Measurements from ENCODE around the gene C9.
"Not testable (repeated sequence)": the region's sequence is repeated elsewhere in the genome, so short reads cannot be mapped to it uniquely, and the experiment has no call there.

Gene C9

DNA sequence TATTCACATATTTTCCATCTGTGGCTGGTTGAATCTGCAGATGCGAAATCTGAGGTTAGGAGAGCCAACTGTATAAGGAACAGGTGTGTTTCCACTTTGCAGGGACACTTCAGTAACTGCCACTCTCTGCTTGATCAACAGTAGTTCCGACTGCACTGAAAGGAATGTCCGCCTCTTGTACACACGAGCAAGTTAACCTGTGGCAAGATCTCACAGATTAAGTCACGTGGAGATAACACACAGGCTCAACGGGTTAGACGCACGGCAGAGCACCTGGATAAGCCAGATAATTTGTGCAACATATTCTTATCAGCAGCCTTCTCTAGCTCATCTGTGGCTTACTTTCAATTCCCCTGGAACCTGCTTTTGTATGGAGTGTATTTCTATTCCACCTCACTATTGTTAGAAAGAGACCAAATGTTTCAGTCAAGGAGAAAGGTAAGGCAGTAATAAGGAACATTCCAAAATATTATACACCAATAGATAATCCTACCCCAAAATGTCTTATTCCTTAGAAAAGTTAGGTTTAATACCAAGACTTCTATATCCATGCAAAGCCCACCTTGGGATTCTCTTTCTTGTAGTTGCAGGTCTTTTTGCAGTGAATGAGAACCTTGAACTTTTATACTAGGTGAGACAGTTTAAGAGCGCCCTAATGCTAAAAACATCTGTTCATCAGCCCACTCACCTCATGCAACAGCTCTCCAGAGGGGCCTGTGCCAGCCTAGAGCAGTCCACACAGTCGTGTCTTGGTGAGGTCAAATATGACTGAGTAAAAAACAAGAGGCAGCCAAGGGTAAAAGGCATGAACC lies 6.5 kb upstream of the C9 start:
- DNase-seq = no peak

DNA sequence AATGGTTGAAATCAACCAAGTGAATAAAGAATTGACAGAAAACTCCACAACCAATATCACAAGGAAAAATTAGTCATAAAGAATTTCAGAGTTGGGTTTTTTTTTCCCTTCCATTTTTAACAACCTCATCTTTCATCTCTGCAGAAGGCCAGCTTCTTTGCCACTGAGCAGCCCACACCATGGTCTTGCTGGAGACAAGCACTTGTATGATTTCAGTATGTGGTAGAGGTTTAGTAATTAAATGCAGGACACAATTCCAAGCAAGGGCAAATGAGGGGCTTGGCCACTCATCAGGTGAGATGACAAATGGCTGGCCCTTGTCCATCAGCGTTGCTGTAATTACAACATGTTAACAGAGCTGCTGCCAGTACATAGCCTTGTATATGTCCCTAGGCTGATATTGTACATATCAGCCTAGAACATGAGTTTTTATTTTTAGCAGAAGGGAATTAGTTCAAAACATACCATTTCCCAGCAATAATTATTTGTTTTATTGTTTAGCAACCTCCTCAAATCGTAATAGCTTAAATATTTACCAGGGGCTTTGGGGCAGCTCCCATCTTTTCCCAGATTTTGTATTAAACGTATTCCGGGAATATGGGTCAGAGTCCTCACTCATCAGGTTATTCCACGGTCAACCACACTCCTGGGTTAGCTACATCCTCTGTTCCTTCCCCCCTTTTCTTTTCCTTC lies 5.0 kb upstream of the C9 start:
- no peak for DNase-seq

DNA sequence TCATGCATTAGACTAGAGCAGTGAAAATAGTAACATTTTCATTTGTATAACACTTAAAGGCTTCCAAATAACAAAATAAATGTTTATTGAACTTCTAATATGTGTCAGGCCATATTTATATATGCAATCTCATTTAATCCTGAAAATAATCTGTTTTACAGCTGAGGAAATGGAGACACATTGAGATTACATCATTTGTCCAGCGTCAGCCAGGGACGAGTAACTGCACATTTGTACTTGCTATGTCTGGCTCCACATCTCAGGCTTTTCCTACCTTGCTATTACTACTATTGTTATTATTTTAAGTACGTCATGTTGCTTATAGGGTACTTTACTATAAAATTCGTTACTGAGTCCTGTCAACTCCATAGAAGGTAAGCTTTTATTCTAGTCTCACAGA lies 3.8 kb upstream of the C9 start:
- DNase-seq = no peak

GRCh38 chr5:39367711-39368110 lies 3.4 kb upstream of the C9 start:
- no peak for DNase-seq

DNA sequence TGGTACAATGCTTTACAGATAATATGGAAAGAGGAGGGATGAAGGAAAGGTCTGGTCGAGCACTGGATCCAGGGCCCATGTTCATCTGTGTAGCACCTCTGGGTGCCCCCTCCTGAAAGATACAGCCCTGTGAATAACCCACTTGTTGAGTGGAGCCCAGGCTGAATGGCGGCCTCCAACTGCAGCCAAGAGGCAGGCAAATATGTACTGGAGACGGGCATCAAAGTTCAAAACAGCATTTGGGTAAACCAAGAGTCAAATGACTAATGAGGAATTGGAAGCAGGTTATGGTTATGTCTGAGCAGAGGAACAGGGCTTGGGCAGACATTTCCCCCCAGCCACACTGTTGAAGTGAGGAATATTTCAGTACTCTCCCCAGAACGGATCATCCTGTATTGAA lies 1.1 kb downstream of the C9 start:
- DNase-seq = no peak

- no peak for DNase-seq
Measured at GRCh38 chr5:39362646-39363045, 1.6 kb downstream of the C9 start.

DNA sequence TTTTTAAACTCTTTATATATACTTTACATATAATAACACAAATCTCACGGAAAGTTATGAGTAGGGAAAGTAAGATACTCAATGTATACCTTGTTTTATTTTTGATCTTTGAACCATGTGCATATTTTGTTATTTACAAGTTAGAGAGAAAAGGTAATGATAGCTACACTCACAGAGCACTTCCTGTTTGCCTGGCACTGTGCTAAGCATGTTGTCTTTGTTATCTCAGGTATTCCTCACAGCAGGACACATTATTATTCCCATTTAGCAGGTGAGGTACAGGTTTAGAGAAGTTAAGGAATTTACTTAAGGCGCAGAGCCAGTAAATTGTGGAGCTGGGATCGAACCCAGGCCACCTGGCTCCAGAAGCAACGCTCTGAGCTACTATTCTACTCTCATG lies 3.0 kb downstream of the C9 start:
- DNase-seq = no peak

DNA sequence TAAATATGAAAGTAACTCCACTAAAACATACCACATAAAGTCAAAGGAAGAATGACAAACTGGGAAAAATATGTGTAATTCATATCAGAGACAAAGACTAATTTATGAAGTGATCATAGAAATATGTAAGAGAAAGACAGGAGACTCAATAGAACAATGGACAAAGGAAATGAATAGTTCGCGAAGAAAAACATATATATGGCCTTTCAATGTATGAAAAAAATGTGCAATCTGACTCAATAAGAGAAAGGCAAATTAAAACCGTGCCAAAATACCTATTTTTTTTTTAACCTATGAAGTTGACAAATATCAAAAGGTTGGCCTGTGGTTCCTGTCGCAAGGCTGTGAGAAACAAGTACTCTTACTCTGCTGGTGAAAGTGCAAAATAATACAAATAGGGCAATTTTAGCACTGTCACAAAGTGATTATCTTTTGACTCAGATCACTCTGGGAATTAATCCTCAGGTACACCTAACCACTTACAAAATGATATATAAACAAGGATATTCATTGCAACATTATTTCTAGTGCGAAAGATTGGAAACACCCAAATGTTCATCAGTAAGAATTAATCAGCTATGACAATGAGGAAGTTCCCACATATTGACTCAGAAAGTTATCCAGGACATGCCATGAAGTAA lies 3.7 kb downstream of the C9 start:
- no peak for DNase-seq

DNA sequence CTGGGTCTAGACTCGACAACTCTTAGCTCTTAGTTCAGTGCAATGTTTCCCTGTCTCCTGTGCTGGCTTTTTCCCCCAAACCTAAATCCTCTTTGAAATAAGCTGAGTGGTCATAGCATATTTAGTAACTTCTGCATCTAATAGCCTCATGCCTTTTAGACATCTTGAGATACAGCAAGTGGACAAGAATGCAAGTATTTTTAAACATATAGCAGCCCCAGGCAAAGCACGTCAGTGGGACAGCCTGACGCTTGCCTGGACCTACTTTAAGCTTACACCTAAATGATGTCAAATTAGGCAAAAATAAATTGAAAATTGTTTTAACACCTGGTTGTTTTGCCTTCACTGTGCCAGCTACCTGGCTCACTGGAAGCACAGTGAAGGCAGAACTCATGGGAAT lies 8.0 kb downstream of the C9 start:
- no peak for DNase-seq

DNA sequence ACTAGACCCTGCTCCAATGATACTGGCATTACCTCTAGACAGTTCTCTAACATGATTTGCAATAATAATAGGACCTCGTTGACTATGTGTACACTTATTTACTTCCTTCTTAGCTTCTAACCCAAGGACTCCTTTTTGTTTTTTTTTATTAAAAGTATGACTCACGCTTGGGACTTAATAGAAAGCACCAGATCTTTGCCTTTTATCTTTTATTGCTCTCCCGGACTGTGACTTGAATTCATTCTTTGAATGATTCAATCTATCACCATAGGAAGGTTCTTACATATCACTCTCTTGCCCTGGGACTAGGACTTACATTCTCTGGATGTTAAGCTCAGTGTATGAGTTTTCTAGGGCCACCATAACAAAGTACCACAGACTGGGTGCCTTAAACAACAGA lies 9.0 kb downstream of the C9 start:
- DNase-seq = no peak

DNA sequence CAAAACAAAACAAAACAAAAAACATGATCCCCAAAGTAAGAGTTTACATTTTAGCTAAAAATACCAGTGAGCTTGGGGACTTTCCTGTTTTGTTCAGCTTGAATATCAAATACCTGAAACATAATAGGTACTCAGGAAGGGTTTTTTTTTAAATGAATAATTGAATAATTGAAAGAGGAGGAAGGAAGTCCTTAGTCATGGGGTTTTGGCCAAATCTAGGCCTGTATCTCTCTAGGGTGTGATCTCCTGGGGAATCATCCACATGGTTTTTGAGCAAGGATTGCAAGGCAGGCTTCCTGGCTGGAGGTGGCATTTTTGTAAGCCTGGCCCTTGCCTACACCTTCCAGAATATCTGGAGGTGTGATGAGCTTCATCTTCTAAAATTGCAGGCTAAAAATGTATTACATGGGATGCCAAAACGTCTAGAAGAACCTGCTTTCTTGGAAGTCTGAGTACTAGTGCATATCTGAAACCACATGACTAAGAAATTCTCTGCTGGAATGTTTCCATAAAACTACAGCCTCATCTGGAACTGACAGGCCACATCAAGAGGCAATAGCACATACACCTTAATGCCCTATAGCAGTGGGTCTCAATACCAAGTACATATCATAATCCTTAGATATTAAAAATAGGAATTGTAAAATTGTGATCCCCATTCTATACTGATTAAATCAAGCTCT lies 10.4 kb downstream of the C9 start:
- no peak for DNase-seq

- DNase-seq = no peak
Measured at GRCh38 chr5:39352951-39353350, 11.3 kb downstream of the C9 start.

DNA sequence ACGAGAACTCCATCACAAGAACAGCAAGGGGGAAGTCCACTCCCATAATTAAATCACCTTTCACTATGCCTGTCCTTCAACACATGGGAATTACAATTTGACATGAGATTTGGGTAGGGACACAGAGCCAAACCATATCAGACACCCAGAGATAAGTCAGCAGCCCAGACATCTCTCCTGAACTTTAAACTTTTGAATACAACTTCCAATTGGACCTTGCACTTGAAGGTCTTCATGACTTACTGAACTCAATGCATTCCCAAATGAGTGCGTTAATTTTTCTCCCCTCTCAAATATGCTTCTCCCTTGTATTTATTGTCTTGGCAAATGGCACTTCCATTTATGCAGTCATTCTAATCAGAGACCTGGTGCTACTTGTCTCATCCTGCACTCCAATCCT lies 12.1 kb downstream of the C9 start:
- no peak for DNase-seq

DNA sequence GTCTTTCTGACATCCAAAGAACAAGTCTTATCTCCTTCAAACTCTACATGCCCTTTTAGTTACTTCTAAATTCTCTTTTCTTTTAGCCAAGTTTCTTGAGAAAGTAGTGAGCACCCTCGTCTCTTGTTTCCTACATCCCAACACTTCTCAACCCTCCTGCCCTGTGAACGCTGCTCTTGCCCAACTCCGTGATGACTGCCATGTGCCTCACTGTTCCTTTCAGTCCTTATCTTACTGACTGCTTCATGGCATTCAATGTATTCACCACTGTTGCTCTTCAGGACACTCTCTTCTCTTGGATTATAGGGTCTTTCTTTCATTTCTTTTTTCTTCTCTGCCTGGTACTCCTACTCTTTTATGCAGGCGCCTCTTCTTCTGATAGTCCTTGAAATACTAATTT lies 14.8 kb downstream of the C9 start:
- DNase-seq = no peak

DNA sequence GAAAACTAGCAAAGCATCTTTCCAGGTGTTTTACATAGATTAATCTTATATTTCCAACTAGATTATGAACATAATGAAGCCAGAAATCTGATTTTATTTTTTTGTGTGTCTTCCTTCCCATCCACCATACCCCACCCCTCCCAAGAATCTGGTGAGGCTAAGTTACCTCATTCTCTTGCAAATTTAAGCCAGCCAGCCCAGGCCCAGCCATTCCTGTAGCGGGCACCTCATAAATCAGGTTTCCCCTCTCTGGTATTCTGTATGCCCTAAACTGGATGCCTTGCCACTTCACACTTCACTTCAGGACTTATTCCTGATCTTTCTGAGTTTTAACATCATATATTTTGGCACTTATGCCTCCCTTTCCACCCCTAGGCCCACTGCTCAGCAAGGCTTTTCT lies 21.8 kb downstream of the C9 start:
- DNase-seq = no peak

DNA sequence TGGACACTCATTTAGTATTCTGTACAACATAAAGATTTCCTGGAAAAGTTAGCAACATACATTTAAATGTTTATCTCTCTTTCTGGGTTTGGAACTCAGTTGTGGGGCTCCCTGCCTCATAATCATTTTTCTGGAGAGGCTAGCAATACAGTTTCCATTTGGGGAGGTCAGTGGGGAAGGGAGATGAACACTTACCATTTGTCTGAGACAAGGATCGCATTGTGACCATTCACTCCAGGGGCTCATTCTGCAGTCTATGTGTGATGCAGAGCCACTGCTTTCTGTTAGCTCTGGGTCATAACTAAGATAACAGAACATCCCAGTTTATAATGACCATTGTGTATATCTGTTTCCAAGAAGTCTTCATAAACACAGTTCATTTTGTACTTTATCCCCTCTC lies 22.4 kb downstream of the C9 start:
- no peak for DNase-seq

- no peak for DNase-seq
Measured at GRCh38 chr5:39340506-39340905, 23.8 kb downstream of the C9 start.

DNA sequence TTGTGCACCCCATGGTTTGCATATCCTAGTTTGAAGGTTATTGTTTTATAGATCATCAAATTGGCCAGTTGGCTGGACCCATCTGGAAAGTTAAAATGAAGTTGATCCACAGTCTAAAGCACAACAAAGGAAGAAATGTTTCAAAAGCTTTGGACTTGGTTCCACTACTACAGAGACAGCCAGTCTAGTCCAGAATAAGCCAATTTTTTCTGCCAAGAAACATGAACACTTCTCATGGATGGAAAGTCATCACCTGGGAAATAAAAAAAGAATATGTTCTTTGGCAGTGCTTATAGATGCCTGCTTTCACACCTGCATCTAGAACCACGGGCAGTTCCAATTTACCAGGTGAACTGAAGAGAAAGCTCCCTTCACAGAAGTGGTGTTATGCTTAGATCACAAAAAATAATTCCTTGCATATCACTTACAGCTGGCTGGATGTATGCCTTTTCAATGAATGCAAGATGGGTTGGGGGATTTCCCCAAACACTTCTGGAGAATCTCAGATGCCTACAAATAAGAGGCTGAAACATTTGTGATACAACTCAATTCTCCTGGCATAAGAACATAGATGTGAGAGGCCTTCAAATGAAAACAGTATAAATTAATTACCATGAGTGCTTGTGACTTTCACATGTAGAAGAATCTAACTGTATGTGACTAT lies 26.9 kb downstream of the C9 start:
- no peak for DNase-seq

GRCh38 chr5:39334296-39334695 lies 30.0 kb downstream of the C9 start:
- not testable (repeated sequence) for DNase-seq

DNA sequence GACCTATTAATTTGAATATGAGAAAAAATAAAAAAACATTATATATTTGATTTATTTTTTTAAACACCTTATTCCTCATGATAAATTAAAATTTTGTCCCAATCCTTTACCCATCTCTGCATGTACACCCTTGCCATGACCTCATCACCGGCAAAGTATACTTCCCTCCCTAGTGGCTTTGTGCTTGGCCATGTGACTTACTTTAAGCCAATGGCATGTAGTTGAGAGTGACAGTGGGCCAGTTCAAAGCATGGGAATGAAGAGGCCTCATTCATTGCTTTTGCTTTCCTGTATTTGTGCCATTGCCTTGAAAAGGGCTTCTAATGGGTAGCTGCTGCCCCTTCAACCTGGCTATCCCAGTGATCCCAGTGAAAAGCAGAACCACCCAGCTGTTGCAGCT lies 31.2 kb downstream of the C9 start:
- no peak for DNase-seq

DNA sequence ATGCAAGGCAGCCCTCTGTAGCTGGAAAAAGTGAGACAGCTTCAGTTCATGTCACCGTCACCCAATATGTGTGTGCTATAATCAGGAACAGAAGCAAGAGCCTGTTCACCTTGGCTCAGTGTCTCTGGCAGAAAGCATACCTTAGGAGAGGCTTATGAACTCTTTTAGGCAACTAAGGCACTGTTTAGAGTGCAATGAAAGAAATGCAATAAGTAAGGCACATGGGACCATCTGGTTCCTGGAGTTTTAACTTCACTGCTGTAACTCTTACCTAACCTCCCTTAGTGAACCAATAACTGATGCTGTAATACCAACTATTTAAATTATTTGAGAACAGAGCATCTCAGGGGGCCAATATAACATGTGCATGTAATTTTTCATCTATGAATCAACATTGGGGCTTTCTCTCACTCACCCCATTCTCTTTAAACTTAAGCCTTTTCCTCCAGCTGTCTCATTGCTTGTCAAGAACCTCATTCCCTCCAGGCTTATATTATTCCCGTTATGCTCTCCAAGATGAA lies 32.4 kb downstream of the C9 start:
- no peak for DNase-seq

- no peak for DNase-seq
Measured at GRCh38 chr5:39328731-39329130, 35.6 kb downstream of the C9 start.

DNA sequence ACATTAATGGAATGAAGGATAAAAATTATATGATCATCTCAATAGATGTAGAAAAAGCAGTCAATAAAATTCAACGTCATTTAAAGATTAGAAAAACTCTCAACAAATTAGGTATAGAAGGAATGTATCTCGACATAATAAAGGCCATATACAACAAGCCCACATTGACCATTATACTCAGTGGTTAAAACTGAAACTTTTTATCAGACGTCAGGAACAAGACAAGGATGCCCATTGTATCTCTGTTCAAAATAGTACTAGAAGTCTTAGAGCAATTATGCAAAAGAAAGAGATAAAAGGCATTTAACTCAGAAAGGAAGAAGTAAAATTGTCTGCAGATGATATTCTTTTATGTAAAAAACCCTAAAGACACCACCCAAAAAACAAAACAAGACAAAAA lies 40.8 kb downstream of the C9 start:
- DNase-seq = no peak
